NCI-H1417 treated with DMSO at 0.1 percent for 48 hours (cell line): ENCODE results near the gene FAU.
A peak's percentile ranks its signal among the peaks of the same experiment; 100 is the strongest.
"Not testable (repeated sequence)": the region's sequence is repeated elsewhere in the genome, so short reads cannot be mapped to it uniquely, and the experiment has no call there.

ENCODE experiments used
- DNase-seq: peaks from one replicate; lab custom pipeline; 2025; lab: John Stamatoyannopoulos, UW

Gene FAU

DNA sequence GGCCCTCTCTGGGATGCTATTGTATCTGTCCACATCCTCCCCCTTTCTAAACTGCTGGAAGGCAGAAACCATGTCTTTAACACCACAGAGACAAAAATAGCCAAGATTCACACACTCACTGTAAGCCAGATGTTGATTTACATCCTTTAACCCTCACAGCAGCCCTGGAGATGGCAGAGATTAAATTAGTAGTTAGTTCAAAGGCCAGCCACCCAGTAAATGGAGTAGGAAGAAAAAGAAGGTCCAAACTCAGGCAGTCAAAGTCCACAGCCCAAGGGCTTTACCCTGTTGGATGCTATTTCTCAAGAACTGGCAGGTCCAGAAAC, 2.3 kb downstream of the FAU start:
- DNase-seq: no peak

GRCh38 chr11:65118891-65119669, 2.9 kb downstream of the FAU start:
- DNase-seq: not testable (repeated sequence)

- no peak for DNase-seq
Observed at GRCh38 chr11:65118097-65118837, 3.7 kb downstream of the FAU start.

DNA sequence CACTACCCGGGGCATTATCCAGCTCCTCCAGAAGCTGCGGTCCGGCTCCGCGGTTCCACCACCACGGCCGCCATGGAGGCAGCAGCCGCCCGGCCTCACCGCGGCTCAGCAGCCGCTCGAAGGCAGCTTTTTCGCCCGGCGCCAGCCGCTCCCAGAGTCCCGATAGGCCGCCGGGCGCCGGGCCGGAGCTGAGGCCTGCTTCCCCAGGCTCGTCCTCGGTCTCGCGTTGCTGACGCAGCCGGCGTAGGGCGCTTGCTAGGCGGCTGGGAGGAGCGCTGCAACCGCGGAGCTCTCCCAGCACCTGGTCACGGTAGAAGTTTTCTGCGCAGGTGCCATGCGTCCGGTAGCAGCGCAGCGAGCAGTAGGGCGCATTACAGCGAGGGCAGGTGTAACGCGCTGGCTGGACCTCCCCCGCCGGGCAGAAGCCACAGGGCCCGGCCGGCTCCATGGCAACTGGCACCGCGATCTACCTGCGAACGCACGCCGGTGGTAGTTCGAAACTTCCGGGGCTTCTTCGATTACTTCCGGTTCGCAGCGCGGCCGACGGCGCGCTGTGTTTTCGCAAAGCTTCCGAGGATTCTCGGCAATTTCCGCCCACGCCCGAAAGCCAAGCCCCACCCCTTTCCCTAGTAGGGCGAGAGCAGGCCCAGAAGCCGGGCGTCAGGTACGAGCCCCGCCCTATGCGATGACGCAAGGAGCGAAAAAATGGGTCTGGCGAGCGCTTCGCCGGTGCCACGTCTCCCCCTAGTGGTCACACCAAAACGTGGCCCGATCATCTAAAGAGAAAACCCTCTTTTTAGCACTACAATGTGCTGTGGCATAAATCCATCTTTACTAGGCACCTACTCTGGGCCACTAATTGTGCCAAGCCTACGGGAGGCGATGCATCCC, 4.5 kb downstream of the FAU start, which contains the start of gene ZNHIT2:
ZNHIT2 (minus strand) TSS at position 496 of the 891 bp plus-strand sequence; CDS start at position 448, 48 bp downstream.
- DNase-seq: peak; percentile 96

DNA sequence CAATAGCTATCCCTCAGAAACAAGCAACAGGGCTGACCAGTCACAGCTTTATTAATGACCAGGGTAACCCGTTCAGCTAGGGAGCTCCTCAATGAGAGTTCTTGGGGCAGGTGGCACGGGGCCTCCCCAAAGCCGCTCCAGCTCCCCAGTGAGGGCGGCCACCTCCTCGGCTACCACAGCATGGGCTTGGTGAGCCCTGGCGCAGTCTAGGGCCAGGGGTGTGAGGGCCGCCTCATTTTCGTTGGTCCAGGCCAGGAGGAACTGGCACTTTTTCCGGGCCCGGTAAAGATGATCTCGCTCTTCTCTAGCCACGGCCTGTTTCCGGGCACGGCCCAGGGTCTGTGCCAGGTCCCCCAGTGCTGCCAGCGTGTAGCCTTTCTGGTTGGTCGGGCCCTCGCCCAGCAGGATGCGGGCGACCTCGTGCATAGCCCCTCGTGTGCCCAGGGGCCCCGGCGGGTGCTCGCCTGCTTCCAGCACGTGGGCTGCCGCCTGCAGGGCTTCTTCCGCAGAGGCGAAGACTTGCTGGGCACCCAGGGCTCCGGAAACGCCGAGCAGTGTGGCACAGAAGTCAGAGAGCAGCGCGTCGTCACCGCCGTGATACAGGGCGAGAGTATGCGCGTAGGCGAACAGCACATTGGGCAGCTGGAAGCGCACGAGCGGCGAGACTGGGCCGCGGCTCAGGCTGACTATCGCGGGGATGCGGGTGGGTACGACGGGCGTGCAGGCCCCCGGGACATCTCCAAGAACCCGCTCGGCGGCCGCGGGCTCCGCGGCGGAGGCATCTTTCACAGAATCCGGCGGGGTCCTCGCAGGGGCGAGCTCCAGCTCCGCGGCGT, 5.3 kb downstream of the FAU start:
- no peak for DNase-seq

DNA sequence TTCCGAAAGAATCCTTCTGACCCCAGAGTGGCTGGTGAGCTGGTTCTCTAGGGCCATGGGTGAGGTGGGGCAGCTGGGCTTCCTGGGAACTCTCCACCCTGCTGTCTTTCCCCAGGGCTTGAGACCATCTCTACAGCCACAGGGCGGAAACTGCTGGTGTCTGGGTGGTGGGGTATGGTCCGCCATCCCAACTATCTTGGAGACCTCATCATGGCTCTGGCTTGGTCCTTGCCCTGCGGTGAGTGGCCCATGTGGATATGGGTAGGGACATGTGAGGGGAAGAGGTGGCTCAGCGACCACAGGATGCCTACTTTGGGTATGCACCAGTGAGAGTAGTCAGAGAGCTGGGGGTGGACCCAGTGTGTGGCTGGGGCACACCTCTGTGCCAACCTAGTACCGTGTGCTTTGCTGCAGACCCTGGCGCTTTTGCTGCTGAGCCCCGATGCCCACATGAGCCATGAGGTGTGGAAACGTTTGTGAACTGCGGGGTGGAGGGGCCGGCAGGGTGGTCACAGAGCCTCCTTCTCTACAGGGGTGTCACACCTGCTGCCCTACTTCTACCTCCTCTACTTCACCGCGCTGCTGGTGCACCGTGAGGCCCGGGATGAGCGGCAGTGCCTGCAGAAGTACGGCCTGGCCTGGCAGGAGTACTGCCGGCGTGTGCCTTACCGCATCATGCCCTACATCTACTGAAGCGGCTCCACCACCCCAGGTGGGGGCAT, 6.4 kb downstream of the FAU start:
- DNase-seq: no peak

GRCh38 chr11:65114538-65115171, 7.3 kb downstream of the FAU start:
- DNase-seq: no peak

- DNase-seq: no peak
Observed at GRCh38 chr11:65113839-65114238, 8.1 kb downstream of the FAU start.

GRCh38 chr11:65113361-65113756, 8.6 kb downstream of the FAU start:
- DNase-seq: no peak

GRCh38 chr11:65112546-65113360, 9.2 kb downstream of the FAU start:
- DNase-seq: no peak

GRCh38 chr11:65111744-65112545, 10.0 kb downstream of the FAU start, which contains the start of gene TM7SF2:
Gene TM7SF2, plus strand, starts transcription at chr11:65111872. Its CDS starts 144 bp downstream, at chr11:65112016.
- peak; percentile 77 for DNase-seq

- no peak for DNase-seq
Observed at GRCh38 chr11:65111159-65111743, 10.7 kb downstream of the FAU start.

DNA sequence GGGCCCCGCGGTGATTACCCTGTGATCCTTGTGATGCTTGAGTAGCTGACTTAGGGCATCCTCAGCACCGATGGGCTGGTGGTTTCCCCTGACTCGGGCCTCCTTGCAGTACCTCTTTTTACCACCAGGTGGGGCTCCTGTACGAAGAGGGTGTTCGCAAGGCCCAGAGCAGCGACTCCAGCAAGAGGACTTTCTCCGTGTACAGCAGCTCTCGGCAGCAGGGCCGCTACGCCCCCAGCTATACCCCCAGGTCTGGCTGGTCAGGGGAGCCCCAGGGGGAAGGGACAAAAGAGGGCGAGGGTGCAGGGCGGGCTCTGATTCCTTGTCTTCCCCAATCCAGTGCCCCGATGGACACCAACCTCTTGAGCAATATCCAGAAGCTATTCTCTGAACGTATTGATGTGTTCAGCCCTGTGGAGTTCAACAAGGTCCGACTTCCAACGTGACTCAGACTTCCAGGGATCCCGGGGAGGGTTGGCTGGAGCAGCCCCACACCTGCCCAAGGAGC, 11.5 kb downstream of the FAU start:
- DNase-seq: peak; percentile 51

DNA sequence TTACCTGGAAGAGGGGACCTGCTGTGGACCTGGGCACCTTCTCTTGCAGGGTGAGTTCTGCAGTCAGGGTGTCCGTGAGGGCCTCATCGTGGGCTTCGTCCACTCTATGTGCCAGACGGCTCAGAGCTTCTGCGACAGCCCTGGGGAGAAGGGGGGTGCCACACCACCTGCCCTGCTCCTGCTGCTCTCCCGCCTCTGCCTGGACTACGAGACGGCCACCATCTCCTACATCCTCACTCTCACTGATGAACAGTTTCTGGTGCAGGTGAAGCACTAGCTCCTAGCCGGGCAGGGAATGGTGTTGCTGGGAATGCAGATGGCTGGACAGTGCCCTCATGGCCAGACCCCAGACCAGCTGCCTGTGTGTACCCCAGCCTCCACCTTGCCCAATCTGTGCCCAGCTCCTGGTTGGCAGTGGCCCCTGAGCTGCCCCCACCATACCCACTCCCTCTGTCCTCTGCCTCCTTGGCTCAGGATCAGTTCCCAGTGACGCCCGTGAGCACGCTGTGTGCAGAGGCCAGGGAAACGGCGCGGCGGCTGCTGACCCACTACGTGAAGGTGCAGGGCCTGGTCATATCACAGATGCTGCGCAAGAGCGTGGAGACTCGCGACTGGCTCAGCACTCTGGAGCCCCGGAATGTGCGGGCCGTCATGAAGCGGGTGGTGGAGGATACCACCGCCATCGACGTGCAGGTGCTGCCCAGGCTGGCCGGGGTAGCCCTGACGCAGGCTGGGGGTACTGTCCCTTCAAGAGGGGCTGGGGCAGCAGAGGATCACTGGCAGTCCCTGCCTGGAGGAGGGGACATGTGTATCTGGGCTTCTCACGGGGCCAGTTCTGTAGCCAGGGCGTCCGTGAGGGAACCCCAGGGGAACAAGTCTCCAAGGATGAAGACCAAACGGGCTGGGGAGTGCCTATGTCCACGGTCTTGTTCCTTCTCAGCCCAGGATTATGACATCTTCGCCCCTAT, 12.4 kb downstream of the FAU start:
- DNase-seq: no peak

DNA sequence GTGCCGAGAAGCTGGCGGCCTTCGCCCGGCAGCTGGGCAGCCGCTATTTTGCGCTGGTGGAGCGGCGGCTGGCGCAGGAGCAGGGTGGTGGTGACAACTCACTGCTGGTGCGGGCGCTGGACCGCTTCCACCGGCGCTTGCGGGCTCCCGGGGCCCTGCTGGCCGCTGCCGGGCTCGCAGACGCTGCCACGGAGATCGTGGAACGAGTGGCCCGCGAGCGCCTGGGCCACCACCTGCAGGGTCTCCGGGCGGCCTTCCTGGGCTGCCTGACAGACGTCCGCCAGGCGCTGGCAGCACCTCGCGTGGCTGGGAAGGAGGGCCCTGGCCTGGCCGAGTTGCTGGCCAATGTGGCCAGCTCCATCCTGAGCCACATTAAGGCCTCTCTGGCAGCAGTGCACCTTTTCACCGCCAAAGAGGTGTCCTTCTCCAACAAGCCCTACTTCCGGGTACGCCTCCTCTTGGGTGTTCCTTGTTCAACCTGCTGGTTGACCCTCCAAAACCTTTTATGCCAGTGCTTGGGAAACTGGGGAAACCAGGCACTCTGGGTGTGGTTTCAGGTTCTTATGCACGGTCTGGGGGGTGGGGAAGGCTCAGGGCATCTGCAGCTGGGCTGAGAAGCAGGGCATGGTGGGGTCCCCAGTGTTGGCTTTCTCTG, 13.3 kb downstream of the FAU start:
- DNase-seq: no peak
